Ovary (tissue), 3 donors: Measurements from ENCODE around the gene GLUD1.
"Not testable (repeated sequence)": the region's sequence is repeated elsewhere in the genome, so short reads cannot be mapped to it uniquely, and the experiment has no call there.

ENCODE experiments used
- CTCF ChIP-seq, 3 donors: fragments of 450-650 bp in 2 of 3; fragments of 200-600 bp in 1 of 3; IDR thresholded peaks; one replicate each; pipeline versions ENCODE4 v1.5.1 to v1.8.0; 2016 to 2022; ENCODE audit warnings: antibody characterized with exemption in 3 of 3, mild to moderate bottlenecking in 1 of 3
- POLR2A ChIP-seq: fragments of 450-650 bp; IDR thresholded peaks from one replicate; pipeline ENCODE4 v1.6.1; 2017; ENCODE audit warnings: antibody characterized with exemption, mild to moderate bottlenecking, moderate library complexity
- donor health status: DM: no; HTN: no; CAD: no.

GRCh38 chr10:87080621-87081020 is 14.0 kb downstream of the GLUD1 start:
- not testable (repeated sequence) for TF ChIP-seq CTCF (IDR thresholded peaks at IDR 0.05); POLR2A
